HepG2 (cell line): Measurements from ENCODE around the gene OXSM. TPM values are rescaled to one million over a fixed set of nuclear protein-coding genes. Genes with fewer than 3 reads are reported as not detected.

Experiments
- ATAC-seq: fragments of 200-7000 bp; cut with Tn5 transposase; 3 replicates; pipeline ENCODE4 v1.9.1; 2020; ENCODE audit warnings: mild to moderate bottlenecking, moderate library complexity
- BruUV-seq: library from RNA; stranded (reverse); fragments of 400-500 nt; replicated peaks from 2 replicates; lab custom pipeline; 2021; lab: Mats Ljungman, UMichigan
- CTCF ChIA-PET: fragments of 300-600 bp; formaldehyde crosslinking; extraction: SDS; loops from one replicate; lab custom pipeline; 2021; ENCODE audit warnings: low total read pairs, inconsistent platforms, low intra/inter-chr PET ratio; lab: Yijun Ruan, JAX
- POLR2A ChIA-PET: fragments of 350-600 bp; sonication (Branson Sonifier 250); formaldehyde crosslinking; loops from one replicate; lab custom pipeline; 2020; ENCODE audit warnings: antibody characterized with exemption, inconsistent platforms; lab: Yijun Ruan, JAX
- DNase-seq: peaks from one replicate; pipeline ENCODE4 v3.0.0-alpha.2; 2015; ENCODE audit warnings: low spot score
- FAIRE-seq: peaks from 3 replicates; lab custom pipeline; 2011; peaks lifted over from hg19 to GRCh38; lab: Jason Lieb, UNC
- H2AFZ ChIP-seq: one replicate; pipeline ENCODE4 v1.6.1; 2011; ENCODE audit warnings: low read length, inconsistent platforms
- H3K27ac ChIP-seq: fragments of 300-600 bp; 3 replicates; pipeline ENCODE4 v1.8.0; 2011; ENCODE audit warnings: mixed run types, mild to moderate bottlenecking, mixed read lengths, low read length, inconsistent platforms; ENCODE audit not compliant: insufficient read depth; ENCODE audit errors: extremely low read length
- H3K27me3 ChIP-seq, 2 experiments: fragments of 200-600 bp in 1 of 2; 2 replicates in 1 of 2; 3 replicates in 1 of 2; pipeline versions ENCODE4 v1.6.0 to v1.8.0; 2011; ENCODE audit warnings: low read length in 2 of 2, mild to moderate bottlenecking in 2 of 2, moderate library complexity in 2 of 2, inconsistent platforms in 1 of 2; ENCODE audit not compliant: insufficient read depth in 2 of 2, control insufficient read depth in 1 of 2
- H3K36me3 ChIP-seq, 2 experiments: fragments of 200-600 bp in 1 of 2; replicated peaks in 1 of 2; 2 replicates in 1 of 2; 3 replicates in 1 of 2; pipeline versions ENCODE4 v1.5.1 to v1.8.0; 2011; ENCODE audit warnings: low read length in 2 of 2, inconsistent platforms in 1 of 2; ENCODE audit not compliant: insufficient read depth in 2 of 2, control insufficient read depth in 1 of 2
- H3K4me1 ChIP-seq: 2 replicates; pipeline ENCODE4 v1.5.1; 2012; ENCODE audit warnings: low read length, inconsistent platforms; ENCODE audit not compliant: insufficient read depth
- H3K4me2 ChIP-seq: 2 replicates; pipeline ENCODE4 v1.6.0; 2011; ENCODE audit warnings: low read depth, low read length, inconsistent platforms
- H3K4me3 ChIP-seq, 3 experiments: fragments of 200-600 bp in 1 of 3; sonication (generic), shearing (Covaris generic) in 1 of 3; replicated peaks in 1 of 3; 2 replicates each; pipeline ENCODE4 v1.5.1; 2011 to 2016; ENCODE audit warnings: low read length in 3 of 3, inconsistent platforms in 2 of 3, low read depth in 2 of 3, mild to moderate bottlenecking in 2 of 3, control low read depth in 1 of 3, mixed read lengths in 1 of 3; ENCODE audit not compliant: insufficient read depth in 1 of 3
- H3K79me2 ChIP-seq: one replicate; pipeline ENCODE4 v1.6.1; 2011; ENCODE audit warnings: low read length, inconsistent platforms; ENCODE audit not compliant: insufficient read depth
- H3K9ac ChIP-seq: 2 replicates; pipeline ENCODE4 v1.6.0; 2011; ENCODE audit warnings: mild to moderate bottlenecking, low read depth, low read length, inconsistent platforms; ENCODE audit not compliant: insufficient read depth
- H3K9me3 ChIP-seq: 2 replicates; pipeline ENCODE4 v1.5.1; 2012; ENCODE audit warnings: mild to moderate bottlenecking, low read length
- H4K20me1 ChIP-seq: 2 replicates; pipeline ENCODE4 v1.6.0; 2011; ENCODE audit warnings: inconsistent platforms, mild to moderate bottlenecking, low read length, moderate library complexity; ENCODE audit not compliant: insufficient read depth
- ATRX ChIP-seq: sonication (generic); formaldehyde crosslinking; IDR thresholded peaks from 2 replicates; pipeline ENCODE4 v1.4.0; 2020; ENCODE audit warnings: missing genetic modification reagents, borderline replicate concordance
- HCFC1 ChIP-seq: fragments of 150-350 bp; IDR thresholded peaks from 2 replicates; pipeline ENCODE4 v1.6.1; 2014; ENCODE audit warnings: low read depth, low read length
- HOXA3 ChIP-seq: sonication (generic); formaldehyde crosslinking; IDR thresholded peaks from 2 replicates; pipeline ENCODE4 v1.5.0; 2020; ENCODE audit warnings: missing genetic modification reagents
- IRF1 ChIP-seq: sonication (generic); formaldehyde crosslinking; IDR thresholded peaks from 2 replicates; pipeline ENCODE4 v1.4.0; 2020; ENCODE audit warnings: low read depth, mild to moderate bottlenecking, missing genetic modification reagents
- IRF2 ChIP-seq: IDR thresholded peaks from 2 replicates; pipeline ENCODE4 v1.6.1; 2018; ENCODE audit warnings: missing genetic modification reagents, missing compliant biosample characterization
- MXI1 ChIP-seq: IDR thresholded peaks from 3 replicates; pipeline ENCODE4 v1.6.1; 2012; ENCODE audit warnings: low read depth, low read length, inconsistent platforms, borderline replicate concordance
- ONECUT2 ChIP-seq: sonication (generic); formaldehyde crosslinking; IDR thresholded peaks from 2 replicates; pipeline ENCODE4 v1.4.0; 2020; ENCODE audit warnings: missing genetic modification reagents
- SIN3A ChIP-seq: IDR thresholded peaks from 2 replicates; pipeline ENCODE4 v1.6.1; 2011; ENCODE audit warnings: low read depth, mild to moderate bottlenecking, control low read depth, low read length, borderline replicate concordance
- STAT5B ChIP-seq: sonication (generic); formaldehyde crosslinking; IDR thresholded peaks from 2 replicates; pipeline ENCODE4 v1.4.0; 2020; ENCODE audit warnings: missing genetic modification reagents
- ZC3H4 ChIP-seq: sonication (generic); formaldehyde crosslinking; IDR thresholded peaks from 2 replicates; pipeline ENCODE4 v1.4.0; 2020; ENCODE audit warnings: missing genetic modification reagents, borderline replicate concordance
- ZNF138 ChIP-seq: sonication (generic); formaldehyde crosslinking; IDR thresholded peaks from 2 replicates; pipeline ENCODE4 v1.5.0; 2020; ENCODE audit warnings: mild to moderate bottlenecking, low read depth, missing genetic modification reagents
- ZNF280B ChIP-seq: sonication (generic); formaldehyde crosslinking; IDR thresholded peaks from 2 replicates; pipeline ENCODE4 v1.5.0; 2020; ENCODE audit warnings: missing genetic modification reagents, mild to moderate bottlenecking, borderline replicate concordance
- ZNF354B ChIP-seq: sonication (generic); formaldehyde crosslinking; IDR thresholded peaks from 2 replicates; pipeline ENCODE4 v1.8.0; 2022; ENCODE audit warnings: mild to moderate bottlenecking, missing genetic modification reagents
- ZNF512B ChIP-seq: sonication (generic); formaldehyde crosslinking; IDR thresholded peaks from 2 replicates; pipeline ENCODE4 v1.5.1; 2020; ENCODE audit warnings: missing genetic modification reagents, mild to moderate bottlenecking, borderline replicate concordance
- ZNF660 ChIP-seq: sonication (generic); formaldehyde crosslinking; IDR thresholded peaks from 2 replicates; pipeline ENCODE4 v1.5.1; 2020; ENCODE audit warnings: mild to moderate bottlenecking, low read depth, missing genetic modification reagents, borderline replicate concordance
- ZNF775 ChIP-seq: sonication (generic); formaldehyde crosslinking; IDR thresholded peaks from 2 replicates; pipeline ENCODE4 v1.4.0; 2020; ENCODE audit warnings: missing genetic modification reagents, mild to moderate bottlenecking, moderate library complexity, borderline replicate concordance
- ZNF891 ChIP-seq: sonication (generic); formaldehyde crosslinking; IDR thresholded peaks from 2 replicates; pipeline ENCODE4 v1.5.0; 2020; ENCODE audit warnings: mild to moderate bottlenecking, missing genetic modification reagents
- ZUFSP ChIP-seq: sonication (generic); formaldehyde crosslinking; IDR thresholded peaks from 2 replicates; pipeline ENCODE4 v1.9.0; 2021; ENCODE audit warnings: missing genetic modification reagents, mild to moderate bottlenecking, borderline replicate concordance
- WGBS: methylation state at CpG from one replicate; pipeline ENCODE4 v1.1.6; 2017; ENCODE audit warnings: low lambda C conversion rate; 5-methylcytosine and 5-hydroxymethylcytosine counted together
- in situ Hi-C: cut with HindIII; loops from 2 replicates; pipeline ENCODE4 v1.10.0; 2017; ENCODE audit warnings: low pct_unique_long_range_greater_than_20kb; ENCODE audit not compliant: extremely low pct_ligation_motif_present
- intact Hi-C: fragments of 100-400 bp; cut with micrococcal nuclease; formaldehyde crosslinking; loops from one replicate; pipeline ENCODE4 v1.10.0; 2022; ENCODE audit not compliant: unreplicated experiment
- polyA plus RNA-seq, 8 experiments: library from polyadenylated mRNA; depleted of rRNA in 3 of 8; stranded (reverse) in 7 of 8; unstranded in 1 of 8; fragments of >200 nt; fragmentation: Illumina TruSeq in 4 of 8; extraction: Trizol in 4 of 8; gene quantifications; 2 replicates each; pipeline versions ENCODE4 v1.2.1 to v1.2.3, GENCODE V29; 2011 to 2016; ENCODE audit warnings: low read depth in 4 of 8, missing spikeins in 1 of 8, mixed read lengths in 1 of 8; ENCODE audit not compliant: insufficient read depth in 1 of 8
- total RNA-seq, 5 experiments: library from RNA; depleted of rRNA; stranded (reverse); fragments of >200 nt; fragmentation: Illumina TruSeq; extraction: Trizol; gene quantifications; 2 replicates each; pipeline ENCODE4 v1.2.3, GENCODE V29; 2016; ENCODE audit warnings: low read depth in 1 of 5

The OXSM gene
- total and polyA plus RNA-seq, 2 of the 13 experiments (the other 11 are each of a cell fraction or from before 2014, with no cell fraction given), result 18.2 to 34.4 TPM

GRCh38 chr3:25749031-25749581 is 40.8 kb upstream of the OXSM start:
- no peak for ATAC-seq
- intact Hi-C loops (no loop called here), in situ Hi-C loops (no loop called here)
- Histone ChIP-seq H4K20me1 (no peaks in the 10 kb centered on the region), H3K4me3 (no peak overlapping the region), H3K4me2 (no peak overlapping the region), H3K27ac (no peak overlapping the region), H3K36me3 (peaks cover 10 to 48% of the 10 kb centered on the region in 2 experiments), H3K79me2 (no peaks in the 10 kb centered on the region), H3K27me3 (no peaks in the 10 kb centered on the region), H3K9ac (no peak overlapping the region), H3K4me1 (no peaks in the 10 kb centered on the region), H2AFZ (no peak overlapping the region), H3K9me3 (no peaks in the 10 kb centered on the region)
- ChIA-PET CTCF (no interaction called here), POLR2A (no interaction called here)
- FAIRE-seq, result no peak
- BruUV-seq, result no TSS peak
- TF ChIP-seq ZUFSP (CRISPR knock-in tag) (no peak), ZNF138 (CRISPR knock-in tag) (no peak), ZNF354B (CRISPR knock-in tag) (no peak), HOXA3 (CRISPR knock-in tag) (no peak), ZC3H4 (CRISPR knock-in tag) (no peak), ZNF512B (no peak), IRF2 (CRISPR knock-in tag) (no peak), ONECUT2 (no peak), SIN3A (no peak), ZNF775 (CRISPR knock-in tag) (no peak), MXI1 (no peak), ZNF660 (CRISPR knock-in tag) (no peak), ATRX (no peak), STAT5B (CRISPR knock-in tag) (no peak), ZNF891 (no peak), IRF1 (CRISPR knock-in tag) (no peak), HCFC1 (no peak), ZNF280B (CRISPR knock-in tag) (no peak)
- no peak for DNase-seq
- WGBS, result 82% methylated on average over 6 of the region's 6 CpGs
